Measurements from ENCODE around the gene NAV2. TPM values are rescaled to one million over a fixed set of nuclear protein-coding genes. Genes with fewer than 3 reads are reported as not detected.

NAV2 gene
- total and polyA plus RNA-seq, 4 experiments from 2014 or later, result 1.1 to 6.2 (median 4.2) TPM; not detected in 1

- Mint-ChIP-seq H3K9me3 (no peaks in the 10 kb centered on the region), H3K27ac (no peak overlapping the region), H3K4me1 (peaks cover 0 to under 1% (median 0%) of the 10 kb centered on the region in 4 donors), H3K27me3 (no peaks in the 10 kb centered on the region), H3K4me3 (peak overlapping the region in 1 of 8 donors; percentile 45), H3K36me3 (no peaks in the 10 kb centered on the region)
- intact Hi-C loops (cut with micrococcal nuclease), result no loop called here
- no peak overlapping the region for H3K4me3 ChIP-seq (ENCODE audit: low read length in 2 of 2)
- H3K4me1 ChIP-seq (ENCODE audit: insufficient read depth, low read length), result no peaks in the 10 kb centered on the region
- ChIA-PET POLR2A (ENCODE audit: partially characterized antibody) (no interaction called here), CTCF (ENCODE audit: partially characterized antibody) (no interaction called here)
- H3K27me3 ChIP-seq (ENCODE audit: insufficient read depth, low read length), result no peaks in the 10 kb centered on the region
- no peaks in the 10 kb centered on the region for H3K36me3 ChIP-seq (ENCODE audit: insufficient read depth, low read length)
- H3K9me3 ChIP-seq (ENCODE audit: control insufficient read depth in 1 of 2, low read length in 2 of 2), result no peaks in the 10 kb centered on the region
- DNase-seq, result no peak
- no peak overlapping the region for H3K27ac ChIP-seq (ENCODE audit: low read depth, low read length)
Observed at GRCh38 chr11:19976281-19976941, 263.8 kb downstream of the NAV2 start.

DNA sequence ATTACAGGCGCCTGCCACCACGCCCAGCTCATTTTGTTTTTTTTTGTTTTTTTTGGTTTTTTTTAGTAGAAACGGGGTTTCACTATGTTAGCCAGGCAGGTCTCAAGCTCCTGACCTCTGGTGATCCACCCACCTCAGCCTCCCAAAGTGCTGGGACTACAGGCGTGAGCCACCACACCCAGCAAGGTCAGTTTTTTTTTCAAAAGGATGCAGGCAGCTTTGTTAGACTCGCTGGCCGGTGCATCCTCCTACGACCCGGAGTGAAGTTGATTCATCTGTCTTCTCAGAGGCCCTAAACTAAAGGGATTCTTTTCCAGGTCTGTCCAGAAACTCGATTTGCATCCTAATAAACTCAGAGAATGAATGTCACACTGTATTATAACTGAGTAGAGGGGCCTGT lies 265.3 kb downstream of the NAV2 start:
- Histone ChIP-seq H3K9me3 (ENCODE audit: control insufficient read depth in 1 of 2, low read length in 2 of 2) (no peaks in the 10 kb centered on the region), H3K4me3 (ENCODE audit: low read length in 2 of 2) (no peak overlapping the region), H3K4me1 (ENCODE audit: insufficient read depth, low read length) (no peaks in the 10 kb centered on the region), H3K36me3 (ENCODE audit: insufficient read depth, low read length) (no peaks in the 10 kb centered on the region), H3K27me3 (ENCODE audit: insufficient read depth, low read length) (no peaks in the 10 kb centered on the region), H3K27ac (ENCODE audit: low read depth, low read length) (no peak overlapping the region)
- DNase-seq, result no peak
- no peak overlapping the region for H3K27ac Mint-ChIP-seq
- CTCF ChIA-PET (ENCODE audit: partially characterized antibody), result no interaction called here
- no peaks in the 10 kb centered on the region for H3K27me3 Mint-ChIP-seq
- no peak overlapping the region for H3K4me3 Mint-ChIP-seq
- H3K9me3 Mint-ChIP-seq, result no peaks in the 10 kb centered on the region
- H3K36me3 Mint-ChIP-seq, result no peaks in the 10 kb centered on the region
- POLR2A ChIA-PET (ENCODE audit: partially characterized antibody), result no interaction called here
- intact Hi-C loops (cut with micrococcal nuclease), result no loop called here
- H3K4me1 Mint-ChIP-seq, result no peaks in the 10 kb centered on the region

DNA sequence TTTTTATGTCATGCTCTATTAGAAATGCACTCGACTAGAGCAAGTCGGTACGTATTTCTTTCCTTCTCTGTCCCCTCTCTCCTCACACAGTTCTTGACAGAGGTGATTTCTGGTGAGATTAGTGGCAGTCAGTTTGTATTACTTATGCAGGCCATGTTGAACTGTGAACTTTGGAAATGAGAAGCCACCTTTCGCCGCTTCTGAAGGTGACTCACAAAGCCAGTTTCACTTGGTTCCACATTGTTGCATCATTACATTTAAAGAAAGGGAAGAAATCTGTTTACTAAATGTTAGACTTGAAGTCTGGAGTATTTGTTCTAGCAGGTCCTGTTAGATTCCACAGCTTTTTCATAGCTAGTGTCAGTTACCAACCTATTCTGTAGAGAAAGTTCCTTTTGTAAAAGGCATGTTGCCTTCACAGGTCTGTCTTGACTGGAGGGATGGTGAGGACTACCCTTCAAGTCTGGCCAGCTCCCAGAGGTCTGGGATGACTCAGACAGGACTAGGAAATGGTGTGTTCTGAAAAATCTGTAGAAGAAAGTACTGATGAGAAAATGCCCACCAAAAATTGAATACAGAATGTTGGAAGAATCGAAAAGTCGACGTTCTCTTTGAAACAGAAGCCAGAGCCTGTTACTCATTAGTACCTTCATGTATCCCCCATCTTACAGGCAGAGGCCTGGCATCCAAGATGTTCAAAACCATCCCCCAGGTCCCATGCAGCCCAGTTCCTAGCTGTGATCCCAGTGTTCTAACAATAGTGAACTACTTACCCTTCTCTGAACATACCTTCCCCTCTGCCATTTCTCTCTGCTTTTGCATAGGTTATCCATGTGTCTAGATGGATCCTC lies 266.3 kb downstream of the NAV2 start:
- ChIA-PET CTCF (ENCODE audit: partially characterized antibody) (no interaction called here), POLR2A (ENCODE audit: partially characterized antibody) (no interaction called here)
- H3K27ac Mint-ChIP-seq, result no peak overlapping the region
- intact Hi-C loops (cut with micrococcal nuclease), result no loop called here
- no peak overlapping the region for H3K27ac ChIP-seq (ENCODE audit: low read depth, low read length)
- no peak overlapping the region for H3K4me3 Mint-ChIP-seq
- no peak for DNase-seq
- H3K27me3 ChIP-seq (ENCODE audit: insufficient read depth, low read length), result no peaks in the 10 kb centered on the region
- no peaks in the 10 kb centered on the region for H3K9me3 ChIP-seq (ENCODE audit: control insufficient read depth in 1 of 2, low read length in 2 of 2)
- no peaks in the 10 kb centered on the region for H3K27me3 Mint-ChIP-seq
- H3K4me1 Mint-ChIP-seq, result no peaks in the 10 kb centered on the region
- no peak overlapping the region for H3K4me3 ChIP-seq (ENCODE audit: low read length in 2 of 2)
- no peaks in the 10 kb centered on the region for H3K36me3 ChIP-seq (ENCODE audit: insufficient read depth, low read length)
- no peaks in the 10 kb centered on the region for H3K9me3 Mint-ChIP-seq
- H3K4me1 ChIP-seq (ENCODE audit: insufficient read depth, low read length), result no peaks in the 10 kb centered on the region
- no peaks in the 10 kb centered on the region for H3K36me3 Mint-ChIP-seq

DNA sequence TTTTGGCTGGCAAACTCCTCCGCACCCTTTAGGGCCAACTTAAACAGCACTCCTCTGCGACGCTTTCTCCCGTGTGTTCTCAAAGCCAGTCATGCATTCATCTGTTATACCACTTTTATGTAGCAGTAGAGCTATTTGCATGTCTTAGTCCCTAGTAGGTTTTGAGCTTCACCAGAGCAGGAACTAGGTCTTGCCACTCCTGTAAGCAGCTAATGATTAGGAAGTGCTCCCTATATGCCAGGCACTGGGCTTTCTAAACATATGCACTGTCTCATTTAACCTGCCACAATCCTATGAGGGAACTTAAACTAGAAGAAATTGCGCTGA lies 266.8 kb downstream of the NAV2 start:
- DNase-seq, result no peak
- no peaks in the 10 kb centered on the region for H3K27me3 ChIP-seq (ENCODE audit: insufficient read depth, low read length)
- H3K36me3 ChIP-seq (ENCODE audit: insufficient read depth, low read length), result no peaks in the 10 kb centered on the region
- no peaks in the 10 kb centered on the region for H3K4me1 ChIP-seq (ENCODE audit: insufficient read depth, low read length)
- ChIA-PET CTCF (ENCODE audit: partially characterized antibody) (no interaction called here), POLR2A (ENCODE audit: partially characterized antibody) (no interaction called here)
- no peaks in the 10 kb centered on the region for H3K9me3 ChIP-seq (ENCODE audit: control insufficient read depth in 1 of 2, low read length in 2 of 2)
- H3K4me3 ChIP-seq (ENCODE audit: low read length in 2 of 2), result no peak overlapping the region
- no peak overlapping the region for H3K27ac Mint-ChIP-seq
- H3K4me1 Mint-ChIP-seq, result no peaks in the 10 kb centered on the region
- no peak overlapping the region for H3K4me3 Mint-ChIP-seq
- H3K36me3 Mint-ChIP-seq, result no peaks in the 10 kb centered on the region
- intact Hi-C loops (cut with micrococcal nuclease), result no loop called here
- H3K27me3 Mint-ChIP-seq, result no peaks in the 10 kb centered on the region
- no peak overlapping the region for H3K27ac ChIP-seq (ENCODE audit: low read depth, low read length)
- no peaks in the 10 kb centered on the region for H3K9me3 Mint-ChIP-seq

- no peaks in the 10 kb centered on the region for H3K4me1 ChIP-seq (ENCODE audit: insufficient read depth, low read length)
- intact Hi-C loops (cut with micrococcal nuclease), result no loop called here
- H3K4me3 ChIP-seq (ENCODE audit: low read length in 2 of 2), result no peak overlapping the region
- POLR2A ChIA-PET (ENCODE audit: partially characterized antibody), result no interaction called here
- no peaks in the 10 kb centered on the region for H3K27me3 ChIP-seq (ENCODE audit: insufficient read depth, low read length)
- H3K4me3 Mint-ChIP-seq, result no peak overlapping the region
- H3K4me1 Mint-ChIP-seq, result no peaks in the 10 kb centered on the region
- no peaks in the 10 kb centered on the region for H3K36me3 Mint-ChIP-seq
- H3K36me3 ChIP-seq (ENCODE audit: insufficient read depth, low read length), result no peaks in the 10 kb centered on the region
- no peak overlapping the region for H3K27ac ChIP-seq (ENCODE audit: low read depth, low read length)
- H3K9me3 ChIP-seq (ENCODE audit: control insufficient read depth in 1 of 2, low read length in 2 of 2), result no peaks in the 10 kb centered on the region
- H3K27me3 Mint-ChIP-seq, result no peaks in the 10 kb centered on the region
- no peak overlapping the region for H3K27ac Mint-ChIP-seq
- no peak for DNase-seq
- CTCF ChIA-PET (ENCODE audit: partially characterized antibody), result interaction anchor here (1.0 kb wide), 1 partner anchor 41 kb away, joined by 3 read pairs; no protein-coding TSS in a partner anchor
- H3K9me3 Mint-ChIP-seq, result no peaks in the 10 kb centered on the region
Observed at GRCh38 chr11:19980388-19980787, 267.8 kb downstream of the NAV2 start.

DNA sequence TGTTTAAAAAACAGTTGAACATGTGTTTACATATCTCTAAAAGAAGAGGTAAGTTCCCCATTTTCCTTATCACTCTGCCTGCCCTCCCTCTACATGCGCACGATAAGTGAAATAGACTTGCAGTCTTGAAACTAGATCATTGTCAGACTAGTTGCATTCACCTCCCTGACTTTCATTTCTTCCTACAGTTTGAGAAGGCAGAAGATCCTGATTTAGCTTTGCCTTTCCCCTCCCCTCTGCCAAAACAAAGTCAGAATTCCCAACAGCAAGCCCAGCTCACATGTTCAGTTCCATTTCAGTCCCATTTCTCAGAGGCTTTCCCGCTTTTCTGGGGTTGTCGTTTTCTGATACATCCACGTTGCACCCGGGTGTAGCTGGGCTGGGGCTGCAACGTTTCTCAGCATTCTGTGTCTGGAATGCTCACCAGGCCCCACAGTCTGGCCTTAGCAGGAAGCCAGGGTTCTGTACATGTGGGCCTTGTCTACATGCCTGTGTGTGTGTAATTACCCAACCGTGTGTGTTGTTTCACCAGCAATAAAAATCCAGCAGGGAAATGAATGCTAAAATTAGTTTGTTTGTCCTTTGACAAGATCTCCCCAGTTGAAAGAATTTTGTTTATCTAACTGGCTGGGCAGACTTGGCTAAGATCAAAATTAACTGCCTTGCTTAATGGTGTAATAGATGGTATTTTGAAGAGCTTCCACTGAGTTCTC lies 268.5 kb downstream of the NAV2 start:
- DNase-seq, result peak in 1 of 5 donors; percentile 16
- Histone ChIP-seq H3K4me3 (ENCODE audit: low read length in 2 of 2) (no peak overlapping the region), H3K36me3 (ENCODE audit: insufficient read depth, low read length) (no peaks in the 10 kb centered on the region), H3K27ac (ENCODE audit: low read depth, low read length) (no peak overlapping the region), H3K9me3 (ENCODE audit: control insufficient read depth in 1 of 2, low read length in 2 of 2) (no peaks in the 10 kb centered on the region), H3K4me1 (ENCODE audit: insufficient read depth, low read length) (no peaks in the 10 kb centered on the region), H3K27me3 (ENCODE audit: insufficient read depth, low read length) (no peaks in the 10 kb centered on the region)
- H3K4me3 Mint-ChIP-seq, result no peak overlapping the region
- POLR2A ChIA-PET (ENCODE audit: partially characterized antibody), result no interaction called here
- no peaks in the 10 kb centered on the region for H3K36me3 Mint-ChIP-seq
- H3K9me3 Mint-ChIP-seq, result no peaks in the 10 kb centered on the region
- no peaks in the 10 kb centered on the region for H3K4me1 Mint-ChIP-seq
- no peaks in the 10 kb centered on the region for H3K27me3 Mint-ChIP-seq
- CTCF ChIA-PET (ENCODE audit: partially characterized antibody), result interaction anchor here (1.0 kb wide), 2 partner anchors 29 to 42 kb away, joined by 3 read pairs; no protein-coding TSS in a partner anchor
- H3K27ac Mint-ChIP-seq, result no peak overlapping the region
- intact Hi-C loops (cut with micrococcal nuclease), result no loop called here

DNA sequence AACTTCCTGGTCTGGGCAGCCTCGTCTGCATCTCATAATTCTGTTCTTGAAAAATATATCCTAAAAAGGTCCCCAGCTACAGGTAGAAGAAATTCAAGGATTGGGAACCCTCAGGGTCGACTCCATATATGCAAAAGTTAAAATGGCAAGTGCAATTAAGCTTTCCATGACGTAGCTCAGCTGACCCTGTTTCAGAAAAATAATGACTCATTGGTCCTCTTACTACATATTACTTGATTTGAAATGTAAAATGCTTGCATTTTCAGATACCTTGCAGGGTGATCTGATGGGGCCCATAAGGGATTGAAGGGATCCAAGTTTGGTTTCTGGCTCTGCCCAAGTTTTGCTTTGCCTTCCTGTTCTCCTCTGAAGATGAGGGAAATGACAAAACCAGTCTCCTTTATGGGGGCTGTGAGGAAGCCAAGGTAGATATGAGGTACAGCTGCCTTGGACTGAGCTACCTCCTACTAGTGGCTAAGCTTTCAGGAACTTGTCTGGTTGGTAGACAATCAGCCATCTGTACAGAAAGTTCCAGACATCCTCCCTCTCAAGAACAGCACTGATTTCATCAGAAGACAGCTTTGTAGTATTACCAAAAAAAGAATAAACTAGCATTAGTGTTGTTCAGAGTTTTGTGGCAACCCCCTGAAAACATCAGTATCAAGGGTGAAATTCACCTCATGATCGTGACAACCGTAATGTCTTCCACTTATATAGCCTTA lies 270.3 kb downstream of the NAV2 start:
- Histone ChIP-seq H3K27me3 (ENCODE audit: insufficient read depth, low read length) (no peaks in the 10 kb centered on the region), H3K27ac (ENCODE audit: low read depth, low read length) (no peak overlapping the region), H3K9me3 (ENCODE audit: control insufficient read depth in 1 of 2, low read length in 2 of 2) (no peaks in the 10 kb centered on the region), H3K36me3 (ENCODE audit: insufficient read depth, low read length) (no peaks in the 10 kb centered on the region), H3K4me1 (ENCODE audit: insufficient read depth, low read length) (no peaks in the 10 kb centered on the region), H3K4me3 (ENCODE audit: low read length in 2 of 2) (no peak overlapping the region)
- Mint-ChIP-seq H3K27me3 (no peaks in the 10 kb centered on the region), H3K4me1 (no peaks in the 10 kb centered on the region), H3K36me3 (no peaks in the 10 kb centered on the region), H3K27ac (no peak overlapping the region), H3K9me3 (no peaks in the 10 kb centered on the region), H3K4me3 (no peak overlapping the region)
- intact Hi-C loops (cut with micrococcal nuclease), result no loop called here
- ChIA-PET CTCF (ENCODE audit: partially characterized antibody) (no interaction called here), POLR2A (ENCODE audit: partially characterized antibody) (no interaction called here)
- DNase-seq, result no peak

Data from CD4-positive, alpha-beta memory T cell (primary cell).